IMR-90 (cell line): ENCODE data around the gene SPPL2A. TPM values are rescaled to one million over a fixed set of nuclear protein-coding genes. Genes with fewer than 3 reads are reported as not detected.
A peak's percentile ranks its signal among the peaks of the same experiment; 100 is the strongest.

Source experiments
- ATAC-seq: fragments of 200-7000 bp; cut with Tn5 transposase; 2 replicates; pipeline ENCODE4 v1.9.1; 2020; ENCODE audit warnings: low read depth, mild to moderate bottlenecking, moderate library complexity
- BruUV-seq: library from RNA; stranded (reverse); fragments of 400-500 nt; replicated peaks from 2 replicates; lab custom pipeline; 2021; lab: Mats Ljungman, UMichigan
- CTCF ChIA-PET: fragments of 300-600 bp; formaldehyde crosslinking; extraction: SDS; loops from one replicate; lab custom pipeline; 2021; ENCODE audit warnings: antibody characterized with exemption; lab: Yijun Ruan, JAX
- POLR2A ChIA-PET: fragments of 300-600 bp; sonication (Branson Sonifier 250); formaldehyde crosslinking; loops from one replicate; lab custom pipeline; 2022; ENCODE audit warnings: antibody characterized with exemption; ENCODE audit not compliant: unreplicated experiment; lab: Charles Lee
- DNase-seq: peaks from one replicate; pipeline ENCODE4 v3.0.0; 2013
- H2AFZ ChIP-seq: replicated peaks from 2 replicates; pipeline ENCODE3; 2013; ENCODE audit warnings: low read length, mild to moderate bottlenecking; ENCODE audit not compliant: poor library complexity
- H2AK5ac ChIP-seq: 2 replicates; pipeline ENCODE4 v1.6.1; 2013; ENCODE audit warnings: low read depth, low read length, inconsistent platforms
- H2AK9ac ChIP-seq: replicated peaks from 2 replicates; pipeline ENCODE3; 2013; ENCODE audit warnings: mild to moderate bottlenecking, low read depth, low read length, moderate library complexity; ENCODE audit not compliant: poor library complexity
- H2BK120ac ChIP-seq: 2 replicates; pipeline ENCODE4 v1.6.1; 2013; ENCODE audit warnings: low read depth, low read length, inconsistent platforms
- H2BK15ac ChIP-seq: 3 replicates; pipeline ENCODE4 v1.6.1; 2013; ENCODE audit warnings: low read depth, low read length, inconsistent platforms
- H2BK20ac ChIP-seq: 2 replicates; pipeline ENCODE4 v1.6.1; 2013; ENCODE audit warnings: low read depth, mild to moderate bottlenecking, inconsistent platforms, low read length, moderate library complexity
- H2BK5ac ChIP-seq: 2 replicates; pipeline ENCODE4 v1.6.1; 2013; ENCODE audit warnings: mild to moderate bottlenecking, low read depth, low read length, inconsistent platforms; ENCODE audit not compliant: poor library complexity, severe bottlenecking
- H3K14ac ChIP-seq: replicated peaks from 2 replicates; pipeline ENCODE4 v1.6.1; 2013; ENCODE audit warnings: low read depth, low read length, inconsistent platforms
- H3K18ac ChIP-seq: 2 replicates; pipeline ENCODE4 v1.6.1; 2013; ENCODE audit warnings: low read depth, low read length, control low read depth
- H3K23ac ChIP-seq: 2 replicates; pipeline ENCODE4 v1.6.1; 2013; ENCODE audit warnings: low read depth, low read length, inconsistent platforms
- H3K27ac ChIP-seq: 2 replicates; pipeline ENCODE4 v1.5.1; 2013; ENCODE audit warnings: mild to moderate bottlenecking, control low read depth, low read length; ENCODE audit not compliant: insufficient read depth
- H3K27me3 ChIP-seq: 2 replicates; pipeline ENCODE4 v1.6.1; 2013; ENCODE audit warnings: low read length; ENCODE audit not compliant: control insufficient read depth, insufficient read depth
- H3K36me3 ChIP-seq: 2 replicates; pipeline ENCODE4 v1.6.1; 2013; ENCODE audit warnings: low read length, mixed read lengths; ENCODE audit not compliant: control insufficient read depth, insufficient read depth
- H3K4ac ChIP-seq: 2 replicates; pipeline ENCODE4 v1.6.1; 2013; ENCODE audit warnings: low read depth, low read length, inconsistent platforms
- H3K4me1 ChIP-seq: 2 replicates; pipeline ENCODE4 v1.6.1; 2013; ENCODE audit warnings: low read length, mixed read lengths; ENCODE audit not compliant: control insufficient read depth, insufficient read depth
- H3K4me2 ChIP-seq: 2 replicates; pipeline ENCODE4 v1.6.1; 2013; ENCODE audit warnings: low read depth, mild to moderate bottlenecking, control low read depth, low read length, moderate library complexity
- H3K4me3 ChIP-seq: 2 replicates; pipeline ENCODE4 v1.5.1; 2013; ENCODE audit warnings: low read depth, mild to moderate bottlenecking, control low read depth, low read length, moderate library complexity; ENCODE audit not compliant: insufficient read depth
- H3K56ac ChIP-seq: 2 replicates; pipeline ENCODE4 v1.6.1; 2013; ENCODE audit warnings: low read length, inconsistent platforms; ENCODE audit not compliant: insufficient read depth; ENCODE audit errors: extremely low read depth
- H3K79me1 ChIP-seq, 2 experiments: 2 replicates each; pipeline ENCODE4 v1.6.1; 2013; ENCODE audit warnings: low read length in 2 of 2, inconsistent platforms in 1 of 2, low read depth in 1 of 2
- H3K9ac ChIP-seq: 2 replicates; pipeline ENCODE4 v1.6.1; 2013; ENCODE audit warnings: low read depth, low read length, control low read depth
- H3K9me1 ChIP-seq: 2 replicates; pipeline ENCODE4 v1.6.1; 2013; ENCODE audit warnings: low read length, inconsistent platforms; ENCODE audit not compliant: insufficient read depth
- H3K9me3 ChIP-seq: 2 replicates; pipeline ENCODE4 v1.6.1; 2013; ENCODE audit warnings: low read length; ENCODE audit not compliant: control insufficient read depth, insufficient read depth
- H4K20me1 ChIP-seq: 2 replicates; pipeline ENCODE4 v1.6.1; 2013; ENCODE audit warnings: low read length, inconsistent platforms; ENCODE audit not compliant: insufficient read depth
- H4K5ac ChIP-seq: 2 replicates; pipeline ENCODE4 v1.6.1; 2013; ENCODE audit warnings: mild to moderate bottlenecking, low read depth, low read length, control low read depth
- H4K8ac ChIP-seq, 2 experiments: 2 replicates each; pipeline ENCODE4 v1.6.1; 2013; ENCODE audit warnings: low read depth in 2 of 2, low read length in 2 of 2, control low read depth in 1 of 2, inconsistent platforms in 1 of 2
- H4K91ac ChIP-seq: 2 replicates; pipeline ENCODE4 v1.6.1; 2013; ENCODE audit warnings: low read depth, low read length, inconsistent platforms; ENCODE audit not compliant: insufficient read depth
- BHLHE40 ChIP-seq: fragments of 150-350 bp; IDR thresholded peaks from 2 replicates; pipeline ENCODE4 v1.6.1; 2016; ENCODE audit warnings: mild to moderate bottlenecking, low read depth, low read length
- CEBPB ChIP-seq: IDR thresholded peaks from 2 replicates; pipeline ENCODE4 v1.6.1; 2012; ENCODE audit warnings: low read depth, low read length, improper control_type of control experiment
- CHD1 ChIP-seq: IDR thresholded peaks from 2 replicates; pipeline ENCODE4 v1.6.1; 2012; ENCODE audit warnings: low read depth, low read length, improper control_type of control experiment
- CTCF ChIP-seq: conservative IDR thresholded peaks from 2 replicates; pipeline ENCODE4 v1.5.1; 2012; ENCODE audit warnings: mild to moderate bottlenecking, low read depth, low read length, improper control_type of control experiment
- FOS ChIP-seq: fragments of 150-350 bp; IDR thresholded peaks from 2 replicates; pipeline ENCODE4 v1.6.1; 2016; ENCODE audit warnings: low read depth, low read length
- MAFK ChIP-seq: IDR thresholded peaks from 2 replicates; pipeline ENCODE4 v1.6.1; 2012; ENCODE audit warnings: low read depth, low read length, improper control_type of control experiment
- MAZ ChIP-seq: IDR thresholded peaks from 2 replicates; pipeline ENCODE4 v1.6.1; 2012; ENCODE audit warnings: low read depth, mild to moderate bottlenecking, low read length, improper control_type of control experiment, moderate library complexity, borderline replicate concordance
- MXI1 ChIP-seq: IDR thresholded peaks from 2 replicates; pipeline ENCODE4 v1.6.1; 2012; ENCODE audit warnings: low read depth, mild to moderate bottlenecking, low read length, moderate library complexity, borderline replicate concordance
- NFE2L2 ChIP-seq: fragments of 150-350 bp; IDR thresholded peaks from 2 replicates; pipeline ENCODE4 v1.6.1; 2016; ENCODE audit warnings: low read depth, mild to moderate bottlenecking, low read length
- POLR2A ChIP-seq: IDR thresholded peaks from 2 replicates; pipeline ENCODE4 v1.6.1; 2012; ENCODE audit warnings: mild to moderate bottlenecking, low read depth, low read length
- RCOR1 ChIP-seq: IDR thresholded peaks from 2 replicates; pipeline ENCODE4 v1.6.1; 2012; ENCODE audit warnings: mild to moderate bottlenecking, low read length, improper control_type of control experiment; ENCODE audit not compliant: insufficient replicate concordance
- SMC3 ChIP-seq: fragments of 150-350 bp; IDR thresholded peaks from 2 replicates; pipeline ENCODE4 v1.6.1; 2016; ENCODE audit warnings: low read depth, mild to moderate bottlenecking, antibody characterized with exemption, low read length, moderate library complexity
- USF2 ChIP-seq: fragments of 150-350 bp; IDR thresholded peaks from 2 replicates; pipeline ENCODE4 v1.6.1; 2017; ENCODE audit warnings: mild to moderate bottlenecking, antibody characterized with exemption, low read length, low read depth
- WGBS, 2 experiments: methylation state at CpG; one replicate each; pipeline versions ENCODE4 v1.1.5 to v1.1.7; 2013; ENCODE audit warnings: missing lambda C conversion rate in 2 of 2; ENCODE audit not compliant: insufficient read length in 1 of 2; ENCODE audit errors: extremely low coverage in 2 of 2; 5-methylcytosine and 5-hydroxymethylcytosine counted together
- dilution Hi-C: fragments of 300-500 bp; cut with HindIII; formaldehyde crosslinking; loops from one replicate; pipeline ENCODE4 v1.14.3; 2018; ENCODE audit warnings: low sequenced_read_pairs; ENCODE audit not compliant: unreplicated experiment
- in situ Hi-C: fragments of 300-500 bp; cut with MboI; formaldehyde crosslinking; loops from 3 replicates; pipeline ENCODE4 v1.14.3; 2019; ENCODE audit warnings: low sequenced_read_pairs, inconsistent platforms, mixed read lengths
- intact Hi-C: fragments of 100-400 bp; cut with micrococcal nuclease; formaldehyde crosslinking; loops from 2 replicates; pipeline ENCODE4 v1.10.0; 2022
- polyA plus RNA-seq, 3 experiments: library from polyadenylated mRNA; depleted of rRNA; stranded (reverse); fragments of >200 nt; gene quantifications; 2 replicates each; pipeline ENCODE4 v1.2.3, GENCODE V29; 2012; ENCODE audit warnings: low replicate concordance in 1 of 3
- total RNA-seq: library from RNA; depleted of rRNA; stranded (reverse); fragments of >200 nt; gene quantifications from 2 replicates; pipeline ENCODE4 v1.2.3, GENCODE V29; 2012

SPPL2A gene
- total and polyA plus RNA-seq, 2 of the 4 experiments (the other 2 are of a cell fraction), result 29.2 to 53.8 TPM

- H3K9me1 ChIP-seq, result peaks cover 2% of the 10 kb centered on the region; the same call in 1 of the 2 replicates
- H4K20me1 ChIP-seq, result no peaks in the 10 kb centered on the region
- no peaks in the 10 kb centered on the region; the same call in 1 of the 2 replicates for H3K36me3 ChIP-seq
- H3K9ac ChIP-seq, result no peak overlapping the region
- CTCF ChIA-PET, result no interaction called here
- no peak overlapping the region for H4K91ac ChIP-seq
- no peak overlapping the region for H3K27ac ChIP-seq
- no peak overlapping the region; the same call in 1 of the 2 replicates for H2AK5ac ChIP-seq
- H4K8ac ChIP-seq, result no peak overlapping the region
- H3K9me3 ChIP-seq, result no peaks in the 10 kb centered on the region
- H4K5ac ChIP-seq, result no peak overlapping the region
- in situ Hi-C loops (no loop called here), intact Hi-C loops (no loop called here), dilution Hi-C loops (no loop called here)
- no peaks in the 10 kb centered on the region for H3K4me1 ChIP-seq
- no peaks in the 10 kb centered on the region for H3K27me3 ChIP-seq
- no peak overlapping the region for H3K18ac ChIP-seq
- DNase-seq (peak; percentile 7), ATAC-seq (no peak)
- BruUV-seq, result no TSS peak
- POLR2A ChIA-PET, result no interaction called here
- no peak overlapping the region for H3K4ac ChIP-seq
- no peak overlapping the region for H3K4me3 ChIP-seq
- H3K4me2 ChIP-seq, result no peak overlapping the region
- H2AK9ac ChIP-seq, result no peak overlapping the region
- H2BK20ac ChIP-seq, result no peak overlapping the region
- no peak overlapping the region for H2AFZ ChIP-seq
- no peak overlapping the region for H3K23ac ChIP-seq
- H3K56ac ChIP-seq, result no peak overlapping the region
- H2BK120ac ChIP-seq, result no peak overlapping the region
- WGBS, 2 experiments, result no CpG with 5 or more reads among the region's 1 CpG
- H2BK15ac ChIP-seq, result no peak overlapping the region
- no peak for TF ChIP-seq CHD1
- no peak for TF ChIP-seq CEBPB
- no peak for TF ChIP-seq BHLHE40
- TF ChIP-seq POLR2A, result no peak
- TF ChIP-seq MAFK, result no peak
- no peak for TF ChIP-seq USF2
- TF ChIP-seq CTCF, result no peak
- TF ChIP-seq SMC3, result no peak
- TF ChIP-seq FOS, result no peak
- TF ChIP-seq MXI1, result no peak
- no peak for TF ChIP-seq RCOR1
- no peak for TF ChIP-seq NFE2L2
- no peak for TF ChIP-seq MAZ
- H3K79me1 ChIP-seq, result no peaks in the 10 kb centered on the region; a peak in 1 of 4 replicates
- H2BK5ac ChIP-seq, result no peak overlapping the region
- H3K14ac ChIP-seq, result no peak overlapping the region; the same call in 1 of the 2 replicates
Observed at GRCh38 chr15:50702762-50703334, 62.7 kb downstream of the SPPL2A start.
